ENCODE results near the gene RENBP. TPM values are rescaled to one million over a fixed set of nuclear protein-coding genes. Genes with fewer than 3 reads are reported as not detected.

Gene RENBP
- total and polyA plus RNA-seq, 9 of the 15 experiments (the other 6 are each of a cell fraction or from before 2014, with no cell fraction given) = 0.07 to 14.8 (median 10.6) TPM; not detected in 1

- TF ChIP-seq FOXA1 (IDR thresholded peaks at IDR 0.05; ENCODE audit: borderline replicate concordance) = no peak
- TF ChIP-seq ZBTB7A (IDR thresholded peaks at IDR 0.05; ENCODE audit: borderline replicate concordance, control insufficient read depth, low read depth, low read length) = peak; percentile 5; the same call in 1 of the 2 replicates
- no peak for TF ChIP-seq CREB3 (tag; conservative IDR thresholded peaks at IDR 0.05; ENCODE audit: low read depth)
Measured at GRCh38 chrX:153934148-153934761, 10.2 kb downstream of the RENBP start (continued).

GRCh38 chrX:153933748-153934147, 10.7 kb downstream of the RENBP start:
- Histone ChIP-seq H3K36me3 (ENCODE audit: control insufficient read depth, insufficient read depth, low read length) (peaks cover 48% of the 10 kb centered on the region), H3K9me1 (ENCODE audit: control insufficient read depth, insufficient read depth, low read length) (no peaks in the 10 kb centered on the region), H3K4me2 (ENCODE audit: insufficient read depth, low read length) (peak overlapping the region; percentile 97), H3K4me1 (replicated peaks in 1 of 2; ENCODE audit: control insufficient read depth in 2 of 2, insufficient read depth in 2 of 2, low read length in 2 of 2) (peaks cover 22 to 41% of the 10 kb centered on the region in 2 experiments; a peak in 4 of 5 replicates), H4K20me1 (replicated peaks; ENCODE audit: control insufficient read depth, insufficient read depth, low read length) (no peaks in the 10 kb centered on the region), H3K9me3 (replicated peaks; ENCODE audit: control insufficient read depth, insufficient read depth, low read depth, low read length) (no peaks in the 10 kb centered on the region), H3K27ac (ENCODE audit: extremely low read depth, low read depth, low read length) (peak overlapping the region; percentile 71; the same call in 2 of the 3 replicates), H3K79me2 (ENCODE audit: control insufficient read depth, insufficient read depth, low read length) (peaks cover 32% of the 10 kb centered on the region), H3K9ac (ENCODE audit: insufficient read depth in 1 of 2, low read depth in 2 of 2, low read length in 2 of 2) (peak overlapping the region; percentile 86 to 99), H3K27me3 (ENCODE audit: control insufficient read depth in 2 of 2, insufficient read depth in 2 of 2, low read length in 2 of 2) (no peaks in the 10 kb centered on the region), H3K4me3 (peak overlapping the region; percentile 97), H2AFZ (ENCODE audit: low read depth, low read length) (no peak overlapping the region)
- ATAC-seq (no peak), DNase-seq (ENCODE audit: extremely low read depth in 1 of 4, low spot score in 3 of 4) (no peak), FAIRE-seq (no peak)
- in situ Hi-C loops (cut with MboI) (no loop called here), intact Hi-C loops (cut with micrococcal nuclease) (no loop called here)
- ChIA-PET POLR2A (interaction anchor here (0.7 kb wide), 1 partner anchor 26 kb away, joined by 3 read pairs; no protein-coding TSS in a partner anchor), CTCF (ENCODE audit: low intra/inter-chr PET ratio) (no interaction called here)
- TF ChIP-seq MNT (conservative IDR thresholded peaks at IDR 0.05) (0 out of 4 replicates have a peak, but pooled peaks of 1 of the 2 experiments have one; percentile 25), BCOR (IDR thresholded peaks at IDR 0.05) (no peak), FOSL1 (tag; conservative IDR thresholded peaks at IDR 0.05) (0 out of 2 replicates have a peak, but pooled peaks have one; percentile 15), HLTF (IDR thresholded peaks at IDR 0.05) (no peak)
- TSS peak; percentile 46 for BruUV-seq (replicated peaks)
- WGBS (ENCODE audit: insufficient coverage, low coverage, missing lambda C conversion rate) = 3% methylated on average over 7 of the region's 7 CpGs
